HG03103 (cell line): ENCODE data around the gene RALGAPB.
"Not testable (repeated sequence)": the region's sequence is repeated elsewhere in the genome, so short reads cannot be mapped to it uniquely, and the experiment has no call there.

Experiments used
- ATAC-seq: cut with Tn5 transposase; IDR thresholded peaks from one replicate; pipeline ENCODE4 v1.9.1; 2021; ENCODE audit warnings: low read depth; ENCODE audit not compliant: unreplicated experiment

The RALGAPB gene

GRCh38 chr20:38472513-38473366, at the start of gene RALGAPB:
Gene RALGAPB (plus strand): TSS chr20:38472843. CDS start chr20:38488433, 15,590 bp downstream.
- ATAC-seq: peak; percentile 83

- no peak for ATAC-seq
These were observed 49.1 kb upstream of the RALGAPB start for GRCh38 chr20:38423541-38423940.

- no peak for ATAC-seq
These were observed 48.2 kb upstream of the RALGAPB start for GRCh38 chr20:38424401-38424800.

- no peak for ATAC-seq
These were observed 46.4 kb upstream of the RALGAPB start for GRCh38 chr20:38426006-38426897.

GRCh38 chr20:38427655-38428023, 45.0 kb upstream of the RALGAPB start:
- ATAC-seq: no peak

- ATAC-seq: no peak
These were observed 43.8 kb upstream of the RALGAPB start for GRCh38 chr20:38428800-38429199.

- ATAC-seq: no peak
These were observed 43.3 kb upstream of the RALGAPB start for GRCh38 chr20:38429301-38429700.

- no peak for ATAC-seq
These were observed 41.8 kb upstream of the RALGAPB start for GRCh38 chr20:38430679-38431325.

GRCh38 chr20:38432292-38432691, 40.4 kb upstream of the RALGAPB start:
- ATAC-seq: no peak

- not testable (repeated sequence) for ATAC-seq
These were observed 39.8 kb upstream of the RALGAPB start for GRCh38 chr20:38432870-38433269.

GRCh38 chr20:38433304-38433972, 39.2 kb upstream of the RALGAPB start:
- ATAC-seq: no peak

GRCh38 chr20:38434301-38434741, 38.3 kb upstream of the RALGAPB start:
- ATAC-seq: no peak

- no peak for ATAC-seq
These were observed 37.7 kb upstream of the RALGAPB start, which contains the start of gene SNHG17 for GRCh38 chr20:38434770-38435554. Gene SNHG17 (minus strand): TSS chr20:38435328.

- no peak for ATAC-seq
These were observed 37.1 kb upstream of the RALGAPB start for GRCh38 chr20:38435555-38435939.

- ATAC-seq: no peak
These were observed 34.8 kb upstream of the RALGAPB start for GRCh38 chr20:38437796-38438195.

GRCh38 chr20:38441110-38441509, 31.5 kb upstream of the RALGAPB start:
- not testable (repeated sequence) for ATAC-seq

GRCh38 chr20:38441916-38442315, 30.7 kb upstream of the RALGAPB start:
- ATAC-seq: no peak

- no peak for ATAC-seq
These were observed 27.3 kb upstream of the RALGAPB start for GRCh38 chr20:38445381-38445796.

- no peak for ATAC-seq
These were observed 26.7 kb upstream of the RALGAPB start for GRCh38 chr20:38445901-38446425.
